Stimulated activated CD4-positive, alpha-beta T cell treated with anti-CD3 and anti-CD28 coated beads, TNF-alpha, amount 100 ng/mL, for 4 hours (primary cell): ENCODE data around the gene SMIM1.

Source experiments
- DNase-seq, 3 experiments: peaks; one replicate each; pipeline ENCODE4 v3.0.0-alpha.2; 2020; ENCODE audit warnings: low read depth in 3 of 3

Gene SMIM1

GRCh38 chr1:3772715-3773571, at the start of gene SMIM1:
TSS of gene SMIM1 (plus strand) at chr1:3772749. CDS start at chr1:3775374, 2,625 bp downstream.
- no peak for DNase-seq

- no peak for DNase-seq
These were observed 49.7 kb upstream of the SMIM1 start for GRCh38 chr1:3722846-3723245.

GRCh38 chr1:3724416-3725030, 48.0 kb upstream of the SMIM1 start:
- peak; percentile 63 to 80 (median 71) for DNase-seq

- DNase-seq, result no peak
These were observed 47.2 kb upstream of the SMIM1 start for GRCh38 chr1:3725366-3725765.

- DNase-seq, result no peak
These were observed 45.3 kb upstream of the SMIM1 start for GRCh38 chr1:3727042-3727824.

- DNase-seq, result no peak
These were observed 44.4 kb upstream of the SMIM1 start for GRCh38 chr1:3727825-3728776.

- DNase-seq, result no peak
These were observed 42.7 kb upstream of the SMIM1 start for GRCh38 chr1:3729594-3730542.

GRCh38 chr1:3730543-3731247, 41.9 kb upstream of the SMIM1 start:
- no peak for DNase-seq

GRCh38 chr1:3731583-3732433, 40.7 kb upstream of the SMIM1 start:
- no peak for DNase-seq

GRCh38 chr1:3732434-3733093, 40.0 kb upstream of the SMIM1 start:
- DNase-seq, result no peak

- no peak for DNase-seq
These were observed 39.3 kb upstream of the SMIM1 start for GRCh38 chr1:3733094-3733882.

- DNase-seq, result no peak
These were observed 38.5 kb upstream of the SMIM1 start for GRCh38 chr1:3733883-3734589.

GRCh38 chr1:3734602-3735001, 37.9 kb upstream of the SMIM1 start:
- DNase-seq, result no peak

GRCh38 chr1:3735027-3735681, 37.4 kb upstream of the SMIM1 start:
- DNase-seq, result no peak

- no peak for DNase-seq
These were observed 36.9 kb upstream of the SMIM1 start for GRCh38 chr1:3735688-3736087.

- DNase-seq, result no peak
These were observed 36.4 kb upstream of the SMIM1 start for GRCh38 chr1:3736131-3736561.
